Measurements from ENCODE around the gene HEATR5A.

- TF ChIP-seq CTCF (IDR thresholded peaks at IDR 0.05; ENCODE audit: borderline replicate concordance, extremely low read depth, low read length, poor library complexity, severe bottlenecking) (no peak), EZH2 (IDR thresholded peaks at IDR 0.05; ENCODE audit: borderline replicate concordance, low read depth, low read length, severe bottlenecking) (no peak)
Measured at GRCh38 chr14:31371646-31372045, 48.7 kb downstream of the HEATR5A start.
